ENCODE measurements around the gene BPIFB4.
"Not testable (repeated sequence)": the region's sequence is repeated elsewhere in the genome, so short reads cannot be mapped to it uniquely, and the experiment has no call there.

The BPIFB4 gene

DNA sequence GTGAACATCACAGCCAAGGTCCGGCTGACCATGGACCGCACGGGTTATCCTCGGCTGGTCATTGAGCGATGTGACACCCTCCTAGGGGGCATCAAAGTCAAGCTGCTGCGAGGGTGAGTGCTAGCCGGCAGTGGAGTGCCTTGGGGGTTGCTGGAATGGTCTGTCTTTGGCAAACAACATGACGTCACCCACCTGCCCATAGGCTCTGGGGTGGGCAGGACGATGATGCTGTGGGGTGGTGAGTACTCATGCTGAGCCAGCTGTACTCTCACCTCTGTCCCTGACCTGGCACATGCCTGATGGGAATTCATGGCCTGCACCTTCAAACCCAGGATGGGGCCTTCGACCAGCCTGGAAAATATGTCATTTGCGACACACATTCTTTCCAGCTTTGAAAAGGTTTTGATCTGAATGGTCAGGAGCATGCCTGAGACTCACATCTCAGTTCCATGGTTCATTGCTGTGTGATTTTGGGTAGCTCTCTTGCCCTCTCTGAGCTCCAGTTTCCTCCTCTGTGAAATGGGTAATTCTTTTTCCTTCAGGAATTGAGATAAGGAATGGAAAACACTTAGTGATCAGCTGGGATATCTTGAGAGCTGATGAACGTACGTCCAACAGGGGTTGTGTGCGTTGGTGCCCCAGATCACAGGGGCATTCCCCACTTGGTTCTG is 6.7 kb downstream of the BPIFB4 start:
- DNase-seq (ENCODE audit: low spot score): no peak

DNA sequence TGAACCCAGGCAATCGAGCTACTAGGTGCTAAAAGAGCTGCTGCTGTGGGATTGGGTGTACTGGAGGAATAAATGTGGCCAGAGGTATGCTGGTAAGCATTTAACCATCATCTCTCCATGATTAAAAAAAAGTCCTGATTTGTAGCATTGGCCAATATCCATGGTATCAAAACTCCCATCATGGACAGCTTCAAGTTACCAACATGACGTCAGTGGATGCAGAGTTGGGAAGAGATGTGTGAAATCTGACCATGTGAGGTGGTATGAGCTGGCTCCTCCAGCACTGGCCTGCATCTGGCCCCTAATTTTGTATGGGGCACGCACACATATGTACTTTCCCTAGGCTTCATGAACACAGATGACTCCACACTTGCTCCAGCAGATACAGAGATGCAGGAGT is 11.7 kb downstream of the BPIFB4 start:
- DNase-seq (ENCODE audit: low spot score): no peak

DNA sequence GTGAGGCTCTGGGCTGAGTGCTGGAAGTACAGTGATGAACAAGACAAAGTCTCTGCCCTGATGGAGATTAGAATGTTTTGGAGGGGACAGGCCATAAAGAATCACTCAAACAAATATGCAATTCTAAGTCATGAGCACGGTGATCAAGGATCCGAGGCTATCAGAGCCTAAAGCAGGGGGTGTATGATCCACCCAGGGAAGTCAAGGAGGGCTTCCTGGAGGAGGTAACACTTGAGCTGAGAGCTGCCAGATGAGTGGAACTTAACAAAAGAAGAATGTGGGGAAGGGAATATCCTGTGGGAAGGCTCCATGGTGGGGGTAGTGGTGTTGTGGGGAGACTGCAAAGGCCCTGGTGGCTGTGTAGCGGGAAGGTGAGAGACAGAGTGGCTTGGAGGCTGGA is 12.2 kb downstream of the BPIFB4 start:
- no peak for DNase-seq (ENCODE audit: low spot score)

DNA sequence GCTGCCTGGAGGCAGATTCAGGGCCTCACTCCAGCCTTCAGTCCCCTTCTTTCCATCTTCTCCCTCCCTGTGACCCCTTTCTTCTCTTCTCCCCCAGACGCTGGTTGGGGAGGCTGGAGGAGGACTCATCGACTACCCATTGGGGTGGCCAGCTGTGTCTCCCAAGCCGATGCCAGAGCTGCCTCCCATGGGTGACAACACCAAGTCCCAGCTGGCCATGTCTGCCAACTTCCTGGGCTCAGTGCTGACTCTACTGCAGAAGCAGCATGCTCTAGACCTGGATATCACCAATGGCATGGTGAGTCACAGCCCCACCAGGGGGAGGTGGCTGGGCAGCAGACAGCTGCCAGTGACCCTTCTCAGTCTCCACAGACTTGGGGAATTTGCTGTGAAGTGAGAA is 12.9 kb downstream of the BPIFB4 start:
- no peak for DNase-seq (ENCODE audit: low spot score)

DNA sequence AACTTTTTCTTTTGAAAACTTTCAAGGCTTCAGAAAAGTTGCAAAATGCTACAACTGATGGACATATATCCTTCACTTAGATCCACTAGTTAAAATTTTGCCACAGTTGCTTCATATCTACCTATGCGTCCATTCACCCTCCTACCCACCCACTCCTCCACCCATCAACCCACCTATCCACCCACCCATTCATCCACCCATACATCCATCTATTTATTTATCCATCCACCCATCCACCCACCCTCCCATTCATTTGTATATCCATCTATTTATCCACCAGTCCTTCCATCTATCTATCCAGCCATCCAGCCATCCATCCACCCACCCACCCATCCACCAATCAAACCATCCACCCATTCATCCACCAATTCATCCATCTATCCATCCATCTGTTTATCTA is 13.6 kb downstream of the BPIFB4 start:
- DNase-seq (ENCODE audit: low spot score): no peak

DNA sequence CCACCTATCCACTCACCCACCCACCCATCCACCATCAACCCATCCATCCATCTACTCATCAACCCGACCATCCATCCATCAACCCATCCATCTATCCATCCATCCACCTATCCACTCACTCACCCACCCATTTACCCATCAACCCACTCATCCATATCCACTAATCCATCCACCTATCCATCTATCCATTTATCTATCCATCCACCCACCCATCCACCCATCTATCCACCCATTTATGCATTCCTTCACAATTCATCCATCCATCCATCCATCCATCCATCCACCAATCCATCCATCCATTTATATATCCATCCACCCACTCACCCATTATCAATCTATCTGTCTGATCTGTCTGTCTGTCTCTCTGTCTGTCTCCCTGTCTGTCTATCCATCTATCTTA is 14.1 kb downstream of the BPIFB4 start:
- no peak for DNase-seq (ENCODE audit: low spot score)

DNA sequence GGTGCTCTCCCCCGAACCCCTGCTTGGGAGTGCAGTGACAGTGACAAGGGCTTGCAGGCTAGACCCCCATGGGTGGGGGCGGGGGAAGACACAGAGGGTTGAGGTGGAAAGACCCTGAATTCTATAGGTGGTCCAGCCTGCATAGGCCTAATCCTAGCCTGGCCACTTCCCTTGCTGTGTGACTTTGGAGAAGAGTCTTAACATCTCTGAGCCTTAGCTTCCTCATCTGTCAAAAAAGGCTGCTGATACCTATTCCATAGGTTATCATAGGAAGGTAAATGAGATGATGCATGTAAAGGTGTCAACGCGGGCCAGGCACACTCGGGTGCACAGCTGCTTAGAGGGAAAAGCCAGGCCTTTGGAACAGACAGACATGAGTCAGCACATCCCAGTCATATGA is 15.8 kb downstream of the BPIFB4 start:
- no peak for DNase-seq (ENCODE audit: low spot score)

DNA sequence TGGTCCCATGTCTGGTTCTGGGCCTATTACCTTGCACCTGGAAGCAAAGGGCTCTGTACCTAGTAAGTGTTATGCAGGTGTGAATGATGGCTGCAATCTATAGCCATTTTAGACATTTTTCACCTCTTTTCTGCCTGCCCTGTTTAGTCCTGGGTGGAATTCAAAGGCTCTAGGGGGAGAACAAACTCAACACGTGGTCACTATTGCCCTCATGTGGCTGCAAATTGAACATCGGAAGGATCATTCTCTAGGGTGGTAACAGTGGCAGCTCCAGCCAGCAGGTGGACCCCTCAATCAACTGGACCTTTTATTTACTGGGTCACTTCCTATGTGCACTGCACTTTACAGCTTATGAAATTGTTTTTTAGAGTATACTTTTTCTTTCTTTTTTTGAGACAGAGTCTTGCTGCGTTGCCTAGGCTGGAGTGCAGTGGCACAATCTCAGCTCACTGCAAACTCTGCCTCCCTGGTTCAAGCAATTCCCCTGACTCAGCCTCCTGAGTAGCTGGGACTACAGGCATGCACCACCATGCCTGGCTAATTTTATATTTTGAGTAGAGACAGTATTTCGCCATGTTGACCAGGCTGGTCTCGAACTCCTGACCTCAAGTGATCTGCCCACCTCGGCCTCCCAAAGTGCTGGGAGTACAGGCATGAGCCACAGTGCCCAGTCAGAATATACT is 16.6 kb downstream of the BPIFB4 start:
- DNase-seq (ENCODE audit: low spot score): peak; percentile 87

DNA sequence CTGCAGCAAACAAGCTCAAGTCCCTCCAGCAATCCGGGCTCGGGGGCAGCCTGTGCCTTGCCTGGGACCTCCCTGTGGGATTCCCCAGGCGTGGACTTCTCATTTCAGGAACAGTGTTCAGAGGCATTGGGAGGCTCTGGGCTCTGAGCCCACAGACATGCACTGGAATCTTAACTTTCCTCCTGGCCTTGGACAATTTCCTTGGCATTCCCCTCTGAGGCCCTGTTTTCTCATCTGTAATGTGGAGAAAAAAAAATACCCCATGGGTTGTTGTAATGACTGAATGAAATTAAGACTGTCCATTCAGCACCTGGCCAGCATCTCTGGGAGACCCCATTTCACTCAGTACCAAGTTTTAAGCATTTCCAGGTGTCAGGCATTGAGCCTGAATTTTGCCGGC is 17.6 kb downstream of the BPIFB4 start:
- DNase-seq (ENCODE audit: low spot score): no peak

DNA sequence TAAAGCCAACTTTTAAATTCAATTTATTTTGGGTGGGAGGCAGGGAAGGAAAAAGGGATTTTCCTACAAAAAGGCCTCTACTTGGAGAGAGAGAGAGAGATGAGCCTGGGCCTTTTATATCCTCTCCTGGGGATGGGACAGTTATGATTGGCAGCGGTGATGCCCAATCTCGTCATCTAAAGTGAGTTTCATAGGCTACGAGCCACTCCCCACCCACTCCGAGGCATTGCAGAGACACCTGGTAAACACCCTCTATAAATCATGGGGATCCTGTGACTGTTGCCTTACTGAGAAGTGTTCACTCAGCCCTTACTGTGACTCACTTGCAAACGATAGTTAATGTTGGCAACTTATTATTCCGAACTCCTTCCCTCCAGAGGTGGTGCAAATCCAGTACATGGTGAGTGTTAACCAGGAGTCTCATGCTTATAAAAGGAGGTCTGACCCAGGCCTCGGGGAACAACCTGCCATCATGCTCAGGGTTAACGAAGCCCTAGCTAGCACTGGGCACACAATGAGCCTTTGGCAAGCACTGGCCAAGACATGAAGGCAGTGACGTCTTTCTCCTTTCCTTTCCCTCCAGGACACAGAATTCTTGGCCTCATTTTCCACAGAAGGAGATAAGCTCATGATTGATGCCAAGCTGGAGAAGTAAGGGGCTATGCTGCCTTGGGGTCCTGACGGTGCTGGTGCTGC is 20.5 kb downstream of the BPIFB4 start:
- no peak for DNase-seq (ENCODE audit: low spot score)

DNA sequence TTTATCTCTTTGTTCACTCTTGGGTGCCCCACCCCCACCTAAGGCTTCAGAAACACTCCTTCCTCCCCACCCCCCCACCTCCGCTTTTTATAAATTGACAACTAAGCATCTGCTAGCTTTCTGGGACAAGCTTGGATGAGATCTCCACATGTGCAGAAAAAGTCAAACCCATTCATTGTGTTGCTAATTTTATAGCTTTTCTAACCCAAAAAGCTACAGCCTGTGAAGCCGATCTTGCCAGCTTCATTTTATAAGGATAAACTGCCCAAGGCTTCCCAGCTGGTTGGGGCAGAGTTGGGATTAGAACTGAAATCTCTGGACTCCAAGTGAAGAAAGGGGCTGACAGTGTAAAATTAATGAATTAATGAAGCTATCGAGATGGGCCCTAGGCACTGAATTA is 24.1 kb downstream of the BPIFB4 start:
- no peak for DNase-seq (ENCODE audit: low spot score)

DNA sequence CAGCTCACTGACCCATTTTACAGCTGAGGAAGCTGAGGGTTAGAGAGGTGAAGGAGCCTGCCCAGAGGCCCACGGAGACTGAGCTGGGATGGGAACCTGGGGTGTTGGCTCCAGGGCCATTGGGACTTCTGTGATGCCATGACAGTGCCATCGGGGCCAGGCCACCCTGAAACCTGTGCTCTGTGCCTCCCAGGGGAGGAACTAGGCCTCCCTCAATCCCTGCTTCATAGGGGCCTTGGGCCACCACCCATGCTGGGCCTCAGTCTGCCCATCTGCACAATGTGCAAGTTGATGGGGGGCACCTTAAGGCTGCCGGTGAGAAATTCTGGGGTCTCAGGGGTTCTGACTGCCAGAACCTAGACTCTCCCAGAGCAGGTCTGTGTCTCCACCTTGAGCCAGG is 24.9 kb downstream of the BPIFB4 start:
- no peak for DNase-seq (ENCODE audit: low spot score)

DNA sequence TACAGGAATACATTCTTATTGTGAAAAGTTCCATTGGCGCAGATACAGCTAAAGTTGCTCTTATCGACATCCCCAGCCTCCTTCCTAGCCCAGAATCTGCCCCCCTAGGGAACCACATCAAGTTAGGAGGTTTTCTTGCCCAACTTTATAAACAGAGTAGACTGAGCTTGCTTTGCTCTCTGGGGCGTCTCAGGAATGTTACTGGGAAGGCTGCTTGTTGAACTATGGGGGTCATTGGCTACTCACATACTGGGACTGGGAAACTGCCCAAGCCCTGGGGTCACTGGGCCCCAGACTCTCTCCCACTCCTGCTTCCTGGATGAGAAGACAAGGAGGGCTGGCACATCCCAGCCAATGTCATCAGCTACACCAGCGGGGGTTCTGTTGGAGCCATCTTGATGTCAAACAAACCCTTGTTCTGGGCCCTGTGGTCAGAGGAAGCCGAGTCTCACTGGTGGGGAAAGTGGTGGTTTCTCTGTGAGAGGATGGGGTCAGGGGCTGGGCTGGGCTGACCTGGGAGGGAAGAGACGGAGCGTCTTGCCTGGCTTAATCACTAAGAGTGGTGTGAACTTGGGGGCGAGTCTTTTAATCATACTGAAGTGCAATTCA is 26.0 kb downstream of the BPIFB4 start:
- DNase-seq (ENCODE audit: low spot score): no peak

DNA sequence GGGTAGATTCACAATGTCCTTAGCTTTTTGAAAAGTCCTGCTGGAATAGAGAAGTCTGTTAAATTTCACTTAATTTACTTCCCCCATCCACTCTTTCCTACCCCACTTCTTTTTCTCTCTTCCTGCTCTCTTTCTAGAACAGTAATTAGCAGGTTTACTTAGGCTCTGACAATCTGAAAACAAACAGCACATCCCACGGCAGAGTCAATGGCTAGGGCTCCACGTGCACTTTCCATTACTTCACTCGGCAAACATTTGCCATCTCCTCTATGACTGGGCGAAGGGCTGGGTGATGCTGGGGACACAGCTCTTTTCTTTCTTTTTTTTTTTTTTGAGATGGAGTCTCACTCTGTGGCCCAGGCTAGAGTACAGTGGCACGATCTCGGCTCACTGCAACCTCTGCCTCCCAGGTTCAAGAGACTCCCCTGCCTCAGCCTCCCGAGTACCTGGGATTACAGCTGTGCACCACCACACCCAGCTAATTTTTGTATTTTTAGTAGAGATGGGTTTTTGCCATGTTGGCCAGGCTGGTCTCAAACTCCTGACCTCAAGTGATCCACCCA is 26.7 kb downstream of the BPIFB4 start:
- not testable (repeated sequence) for DNase-seq (ENCODE audit: low spot score)

DNA sequence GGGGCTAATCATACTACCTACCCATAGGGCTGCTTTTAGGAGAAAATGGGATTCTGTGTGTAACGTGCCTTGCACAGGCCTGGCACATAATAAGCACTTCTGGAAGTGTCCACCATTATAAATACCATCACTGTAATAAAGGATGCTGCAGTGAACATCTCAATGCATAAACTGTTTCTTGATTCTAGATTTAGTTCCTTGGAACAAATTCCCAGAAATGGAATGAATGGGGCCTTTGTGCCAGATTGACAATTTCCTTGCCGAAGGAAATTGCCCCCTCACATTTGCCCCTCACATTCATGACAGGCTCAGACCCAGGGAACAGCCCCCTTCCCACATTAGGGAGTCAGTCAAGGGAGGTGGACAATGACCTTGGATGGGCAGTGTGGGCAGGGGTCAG is 29.2 kb downstream of the BPIFB4 start:
- no peak for DNase-seq (ENCODE audit: low spot score)

DNA sequence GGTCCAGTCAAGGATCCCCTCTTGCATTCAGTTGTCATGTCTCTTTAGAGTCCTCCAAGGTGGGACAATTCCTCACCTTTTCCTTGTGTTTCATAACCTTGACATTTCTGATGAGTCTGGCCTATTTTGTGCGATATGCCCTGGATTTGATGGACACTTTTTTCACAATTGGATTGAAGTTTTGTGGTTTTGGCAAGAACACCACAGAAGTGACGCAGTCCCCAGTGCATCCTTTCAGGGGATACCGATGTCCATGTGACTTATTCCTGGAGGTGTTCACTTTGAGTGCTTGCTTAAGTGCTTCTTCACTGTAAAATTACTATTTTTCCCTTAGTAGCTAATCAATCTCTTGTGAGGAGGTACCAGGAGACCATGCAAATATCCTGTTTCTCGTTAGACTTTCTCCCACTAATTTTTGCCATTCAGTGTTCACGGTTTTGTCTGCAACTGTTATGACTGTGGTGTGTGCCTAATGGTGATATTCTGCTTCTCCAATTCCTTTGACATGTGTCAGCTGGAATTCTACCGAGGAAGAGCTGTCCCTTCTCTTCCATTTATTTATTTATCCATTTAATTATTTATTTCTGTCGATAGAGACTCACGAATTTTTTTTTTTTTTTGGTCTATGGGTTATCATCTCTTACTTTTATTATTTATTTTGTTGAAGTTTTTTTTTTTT is 30.8 kb downstream of the BPIFB4 start:
- no peak for DNase-seq (ENCODE audit: low spot score)

DNA sequence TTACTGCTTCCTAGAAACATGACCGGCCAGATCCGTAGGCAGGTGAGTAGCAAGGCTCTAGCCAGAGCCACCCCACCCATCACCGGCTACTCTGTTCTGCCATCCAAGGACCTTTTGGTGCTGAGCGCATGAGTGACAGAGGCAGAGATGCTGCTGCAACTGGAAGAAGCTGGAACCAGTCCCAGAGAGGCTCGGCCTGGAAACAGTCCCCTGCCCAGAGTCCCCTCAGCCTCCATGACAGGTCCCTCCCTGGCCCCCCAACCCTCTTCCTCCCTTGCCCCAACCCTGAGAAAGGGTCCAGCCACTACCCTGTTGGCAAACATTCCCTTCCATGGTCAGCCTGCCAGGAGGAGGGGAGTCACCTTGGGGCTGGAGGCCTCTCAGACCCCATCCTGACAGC is 31.9 kb downstream of the BPIFB4 start:
- DNase-seq (ENCODE audit: low spot score): no peak

DNA sequence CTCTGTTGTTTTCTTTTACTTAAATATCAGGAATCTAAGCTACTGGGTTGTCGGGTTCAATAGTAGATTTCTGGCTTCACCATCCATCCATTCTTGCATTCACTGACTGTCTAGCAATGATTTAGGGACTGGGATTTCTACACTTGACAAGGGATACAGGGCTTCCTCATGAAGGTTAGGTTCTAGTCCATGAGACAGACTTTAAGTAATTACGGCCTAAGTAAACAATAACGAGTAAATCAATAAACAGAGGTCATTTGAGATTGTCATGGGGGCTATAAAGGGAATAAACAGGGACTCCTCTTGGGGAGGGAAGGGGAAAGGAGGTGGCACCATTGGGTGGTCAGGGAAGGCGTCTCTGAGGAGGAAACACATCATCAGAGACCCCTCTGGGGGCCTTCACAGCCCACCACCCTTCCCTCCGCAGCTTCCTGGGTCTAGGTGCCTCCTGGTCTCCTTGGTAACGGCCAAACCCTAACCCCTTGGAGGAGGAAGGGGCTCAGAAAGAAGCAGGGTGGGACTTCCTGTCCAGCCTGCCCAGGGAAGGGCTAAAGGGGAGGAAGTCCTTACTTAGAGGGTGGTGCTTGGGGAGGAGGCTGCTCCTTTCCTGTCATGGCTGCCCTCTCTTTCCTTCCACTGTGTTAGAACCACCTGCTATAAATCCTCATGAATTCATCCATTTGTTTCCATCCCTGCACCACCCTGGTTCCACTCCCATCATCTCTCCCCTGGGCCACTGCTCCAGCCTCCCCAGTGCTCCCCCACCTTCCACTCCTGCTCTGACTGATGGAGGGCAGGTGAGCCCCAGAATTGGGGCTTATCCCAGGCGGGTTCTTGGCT is 33.3 kb downstream of the BPIFB4 start:
- no peak for DNase-seq (ENCODE audit: low spot score)

DNA sequence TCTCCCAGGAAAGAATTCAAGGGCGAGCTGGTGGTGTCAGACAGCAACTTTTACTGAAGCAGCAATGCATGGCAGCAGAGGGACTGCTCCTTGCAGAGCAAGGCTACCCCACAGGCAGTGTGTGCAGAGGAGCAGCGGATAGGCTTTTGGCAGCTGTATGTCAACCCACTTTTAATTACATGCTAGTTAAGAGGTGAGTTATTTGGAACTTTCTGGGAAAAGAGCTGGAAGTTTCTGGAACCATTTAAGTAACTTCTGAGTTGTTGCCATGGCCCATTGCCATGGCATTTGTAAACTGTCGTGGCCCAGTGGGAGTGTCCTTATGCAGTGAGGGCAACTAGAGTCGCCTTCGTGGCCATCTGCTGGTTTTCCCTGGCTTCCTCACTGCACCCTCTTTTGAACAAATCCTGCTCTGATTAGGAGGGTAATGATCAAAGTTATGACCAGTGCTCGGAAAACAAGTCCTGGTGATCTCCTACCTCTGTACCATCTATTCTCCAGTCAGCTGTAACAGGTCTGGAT is 34.0 kb downstream of the BPIFB4 start:
- no peak for DNase-seq (ENCODE audit: low spot score)

DNA sequence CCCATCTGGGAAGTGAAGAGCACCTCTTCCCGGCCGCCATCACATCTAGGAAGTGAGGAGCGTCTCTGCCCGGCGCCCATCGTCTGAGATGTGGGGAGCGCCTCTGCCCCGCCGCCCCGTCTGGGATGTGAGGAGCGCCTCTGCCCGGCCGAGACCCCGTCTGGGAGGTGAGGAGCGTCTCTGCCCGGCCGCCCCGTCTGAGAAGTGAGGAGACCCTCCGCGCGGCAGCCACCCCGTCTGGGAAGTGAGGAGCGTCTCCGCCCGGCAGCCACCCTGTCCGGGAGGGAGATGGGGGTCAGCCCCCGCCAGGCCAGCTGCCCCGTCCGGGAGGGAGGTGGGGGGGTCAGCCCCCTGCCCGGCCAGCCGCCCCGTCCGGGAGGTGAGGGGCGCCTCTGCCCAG is 36.1 kb downstream of the BPIFB4 start:
- DNase-seq (ENCODE audit: low spot score): not testable (repeated sequence)
